GM21529 (cell line): Measurements from ENCODE around the gene RAPGEF6.
A peak's percentile ranks its signal among the peaks of the same experiment; 100 is the strongest.
"Not testable (repeated sequence)": the region's sequence is repeated elsewhere in the genome, so short reads cannot be mapped to it uniquely, and the experiment has no call there.

Experiments
- ATAC-seq: cut with Tn5 transposase; IDR thresholded peaks from one replicate; pipeline ENCODE4 v1.9.1; 2021; ENCODE audit not compliant: unreplicated experiment

Gene RAPGEF6

GRCh38 chr5:131509801-131510200 is 125.2 kb downstream of the RAPGEF6 start:
- ATAC-seq = no peak

GRCh38 chr5:131505237-131505908 is 129.7 kb downstream of the RAPGEF6 start:
- ATAC-seq = no peak

GRCh38 chr5:131496400-131496713 is 138.7 kb downstream of the RAPGEF6 start:
- ATAC-seq = peak; percentile 94

- peak; percentile 35 for ATAC-seq
These were observed 139.3 kb downstream of the RAPGEF6 start for GRCh38 chr5:131495536-131496399.

GRCh38 chr5:131491749-131492148 is 143.3 kb downstream of the RAPGEF6 start:
- ATAC-seq = no peak

GRCh38 chr5:131488463-131488862 is 146.6 kb downstream of the RAPGEF6 start:
- peak; percentile 86 for ATAC-seq

- ATAC-seq = not testable (repeated sequence)
These were observed 147.7 kb downstream of the RAPGEF6 start for GRCh38 chr5:131487371-131487770.

- no peak for ATAC-seq
These were observed 152.4 kb downstream of the RAPGEF6 start for GRCh38 chr5:131482617-131483016.

GRCh38 chr5:131481569-131481968 is 153.5 kb downstream of the RAPGEF6 start:
- no peak for ATAC-seq

GRCh38 chr5:131475541-131475941 is 159.5 kb downstream of the RAPGEF6 start:
- ATAC-seq = no peak

- ATAC-seq = no peak
These were observed 161.3 kb downstream of the RAPGEF6 start for GRCh38 chr5:131473731-131474130.

- ATAC-seq = no peak
These were observed 168.8 kb downstream of the RAPGEF6 start for GRCh38 chr5:131466171-131466766.

- ATAC-seq = no peak
These were observed 171.4 kb downstream of the RAPGEF6 start for GRCh38 chr5:131463656-131464055.

- no peak for ATAC-seq
These were observed 172.6 kb downstream of the RAPGEF6 start for GRCh38 chr5:131462454-131462853.

GRCh38 chr5:131461742-131462141 is 173.3 kb downstream of the RAPGEF6 start:
- ATAC-seq = no peak

GRCh38 chr5:131460867-131461572 is 174.0 kb downstream of the RAPGEF6 start:
- ATAC-seq = no peak

GRCh38 chr5:131460133-131460532 is 174.9 kb downstream of the RAPGEF6 start:
- no peak for ATAC-seq

- no peak for ATAC-seq
These were observed 175.8 kb downstream of the RAPGEF6 start for GRCh38 chr5:131459216-131459615.

- no peak for ATAC-seq
These were observed 177.8 kb downstream of the RAPGEF6 start for GRCh38 chr5:131457193-131457592.

- no peak for ATAC-seq
These were observed 184.1 kb downstream of the RAPGEF6 start for GRCh38 chr5:131450941-131451340.

GRCh38 chr5:131441184-131441583 is 193.8 kb downstream of the RAPGEF6 start:
- ATAC-seq = no peak
